CD4-positive, alpha-beta T cell treated with Interleukin-6 for 4 hours (primary cell): ENCODE results near the gene TFG.

ENCODE experiments used
- DNase-seq: peaks from one replicate; pipeline ENCODE4 v3.0.0-alpha.2; 2020; ENCODE audit warnings: mixed read lengths

Gene TFG

GRCh38 chr3:100708644-100708988 is 678 bp upstream of the TFG start:
- DNase-seq, result no peak

DNA sequence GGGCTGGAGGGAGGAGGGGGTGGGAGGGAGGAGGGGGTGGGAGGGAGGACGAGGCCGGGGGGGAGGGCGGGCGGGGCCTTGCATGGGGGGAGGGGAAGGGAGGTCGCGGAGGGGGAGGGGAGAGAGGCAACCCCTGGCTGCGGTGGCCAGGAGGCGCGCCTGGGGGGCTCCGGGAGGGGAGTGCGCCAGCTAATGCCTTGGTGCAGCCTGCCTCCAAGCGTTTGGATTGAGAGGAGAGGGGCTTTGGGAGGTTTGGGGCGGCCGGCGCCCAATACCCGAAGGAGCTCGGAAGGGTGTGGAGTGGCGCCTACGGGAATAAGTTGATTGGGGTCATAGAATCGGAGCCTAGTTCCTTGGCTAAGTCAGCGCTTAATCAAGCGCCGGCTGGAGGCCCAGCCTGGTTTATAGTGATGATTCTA is 557 bp downstream of the TFG start:
- peak; percentile 36 for DNase-seq

DNA sequence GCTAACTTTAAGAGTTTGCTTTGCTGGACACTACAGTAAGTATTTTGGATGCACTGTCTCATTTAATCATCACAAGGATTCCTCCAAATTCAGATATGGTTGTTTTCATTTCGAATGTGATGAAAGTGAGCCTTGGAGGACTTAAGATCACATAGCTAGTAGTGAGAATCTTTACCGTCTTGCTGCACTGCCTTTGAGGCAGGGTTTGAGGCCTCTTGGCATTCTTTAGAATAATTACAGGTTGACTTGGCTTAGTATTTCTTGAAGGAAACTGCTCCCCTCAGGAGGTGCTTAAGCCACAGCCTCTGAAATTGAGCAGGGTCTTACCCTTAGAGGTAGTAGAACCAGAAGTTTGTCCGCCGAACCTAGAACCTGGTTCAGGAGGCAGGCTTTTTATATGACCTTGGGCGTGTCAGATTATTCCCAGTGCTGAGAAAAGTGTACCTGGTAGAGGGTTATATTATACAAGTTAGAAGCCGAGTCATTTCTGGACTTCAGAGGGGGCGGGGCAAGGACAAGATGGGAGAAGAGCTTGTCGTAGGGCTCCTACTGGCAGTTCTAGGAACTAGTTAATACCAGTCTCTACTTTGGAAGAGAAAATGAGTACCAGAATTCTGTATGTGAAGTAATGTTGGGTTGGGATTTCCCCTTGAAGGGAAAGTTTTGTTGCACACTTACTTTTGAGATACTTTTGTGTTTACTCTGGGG is 1.1 kb downstream of the TFG start:
- peak; percentile 46 for DNase-seq

DNA sequence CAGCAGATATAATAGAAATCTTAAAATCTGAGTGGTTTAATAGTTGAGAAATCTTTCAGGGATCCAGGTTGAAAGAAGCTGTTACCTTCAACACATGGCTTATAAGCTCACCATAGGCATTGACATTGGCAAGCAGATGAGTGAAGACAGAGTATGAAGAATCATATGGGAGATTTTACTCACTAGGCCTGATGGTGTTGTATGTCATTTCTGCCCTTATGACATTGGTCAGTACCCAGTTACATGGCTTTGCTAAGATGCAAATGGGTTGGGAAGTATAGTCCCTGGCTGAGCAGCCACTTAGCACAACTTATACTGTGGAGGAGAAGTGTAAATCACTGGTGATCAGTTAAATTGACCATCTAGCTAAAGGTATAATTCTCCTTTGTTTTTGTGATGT is 5.9 kb downstream of the TFG start:
- DNase-seq, result no peak

GRCh38 chr3:100717063-100717462 is 7.8 kb downstream of the TFG start:
- no peak for DNase-seq

DNA sequence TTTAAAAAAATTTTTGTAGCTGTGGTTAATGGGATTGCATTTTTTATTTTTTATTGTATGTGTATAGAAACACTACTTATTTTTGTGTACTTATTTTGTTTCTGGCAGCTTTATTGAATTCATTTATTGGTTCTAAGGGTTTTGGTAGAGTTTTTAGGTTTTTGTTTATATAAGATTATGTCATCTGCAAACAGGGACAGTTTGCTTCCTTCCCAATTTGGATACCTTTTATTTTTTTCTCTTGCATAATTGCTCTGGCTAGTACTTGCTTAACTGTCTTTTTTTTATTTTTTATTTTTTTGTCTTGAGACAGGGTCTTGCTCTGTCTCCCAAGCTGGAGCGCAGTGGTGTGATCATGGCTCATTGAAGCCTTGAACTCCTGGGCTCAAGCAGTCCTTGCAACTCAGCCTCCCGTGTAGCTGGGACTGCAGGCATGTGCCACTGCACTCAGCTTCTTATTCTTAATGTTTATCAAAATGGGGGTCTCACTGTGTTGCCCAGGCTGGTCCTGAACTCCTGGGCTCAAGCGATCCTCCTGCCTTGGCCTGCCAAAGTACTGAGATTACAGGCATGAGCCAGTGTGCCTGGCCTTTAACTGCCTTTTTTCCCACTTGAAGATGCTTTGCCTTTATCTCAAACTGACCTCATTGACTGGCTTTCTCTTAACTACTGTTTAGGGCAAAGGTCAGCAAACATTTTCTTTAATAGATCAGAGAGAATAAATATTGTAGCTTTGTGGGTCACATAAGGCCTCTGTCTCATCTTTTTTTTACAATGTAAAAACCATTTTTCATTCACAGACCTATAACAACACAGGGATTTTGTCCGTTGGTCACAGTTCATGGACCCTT is 8.6 kb downstream of the TFG start:
- DNase-seq, result no peak

DNA sequence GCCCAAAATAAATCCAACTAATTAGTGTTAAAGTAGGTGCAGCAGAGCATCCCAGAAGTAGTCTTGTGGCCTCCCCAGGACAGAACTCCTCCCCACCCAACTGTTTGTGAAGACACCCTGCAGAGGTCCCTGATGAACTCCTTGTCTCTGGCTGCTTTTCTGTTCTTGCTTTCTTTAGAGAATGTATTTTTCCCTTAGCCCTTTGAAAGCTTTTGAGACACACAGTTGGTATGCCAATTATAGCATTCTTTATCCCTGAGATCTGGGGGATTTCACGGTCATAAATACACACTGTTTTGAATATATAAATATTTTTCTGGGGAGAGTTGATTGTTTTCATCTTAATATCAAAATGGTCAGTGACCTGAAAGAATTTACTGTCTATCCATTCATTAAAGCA is 9.8 kb downstream of the TFG start:
- DNase-seq, result no peak

- DNase-seq, result no peak
Measured at GRCh38 chr3:100720426-100720825, 11.1 kb downstream of the TFG start.

DNA sequence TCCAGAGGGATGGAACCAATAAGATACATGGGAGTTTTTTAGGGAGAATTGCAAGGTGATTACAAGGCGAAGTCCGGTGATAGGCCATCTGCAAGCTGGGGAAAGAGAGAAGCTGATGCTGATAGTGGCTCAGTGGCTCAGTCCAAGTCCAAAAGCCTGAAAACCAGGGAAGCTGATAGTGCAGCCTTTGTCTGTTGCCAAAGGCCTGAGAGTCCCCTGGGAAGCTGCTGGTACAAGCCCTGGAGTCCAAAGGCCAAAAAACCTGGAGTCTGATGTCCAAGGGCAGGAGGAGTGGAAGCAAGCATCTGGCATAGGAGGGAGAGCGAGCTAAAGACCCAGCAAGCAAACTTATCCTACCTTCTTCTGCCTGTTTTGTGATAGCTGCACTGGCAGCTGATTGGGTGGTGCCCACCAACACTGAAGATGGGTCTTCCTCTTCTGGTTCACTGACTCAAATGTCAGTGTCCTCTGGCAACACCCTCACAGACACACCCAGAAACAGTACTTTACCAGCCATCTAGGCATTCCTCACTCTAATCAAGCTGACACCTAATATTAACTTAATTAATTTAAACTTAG is 16.7 kb downstream of the TFG start:
- DNase-seq, result no peak

DNA sequence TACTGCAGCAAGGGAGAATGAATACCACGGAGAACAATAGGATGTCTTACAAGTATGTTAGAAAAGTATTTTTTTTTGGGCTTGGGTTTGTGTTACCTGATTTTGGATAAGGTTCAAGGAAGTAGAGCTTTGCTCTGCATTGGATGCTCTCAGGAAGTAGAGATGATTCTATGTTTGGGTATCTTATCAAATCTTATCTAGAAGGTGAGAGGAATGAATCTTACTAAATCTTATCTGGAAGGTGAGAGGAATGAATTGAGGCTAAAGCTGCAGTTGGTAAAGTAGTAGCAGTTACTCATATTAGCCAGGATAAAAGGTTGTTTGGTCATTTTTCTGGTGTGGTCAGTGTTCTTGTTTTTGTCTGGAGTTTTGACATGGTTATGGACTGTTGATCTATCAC is 17.4 kb downstream of the TFG start:
- no peak for DNase-seq

DNA sequence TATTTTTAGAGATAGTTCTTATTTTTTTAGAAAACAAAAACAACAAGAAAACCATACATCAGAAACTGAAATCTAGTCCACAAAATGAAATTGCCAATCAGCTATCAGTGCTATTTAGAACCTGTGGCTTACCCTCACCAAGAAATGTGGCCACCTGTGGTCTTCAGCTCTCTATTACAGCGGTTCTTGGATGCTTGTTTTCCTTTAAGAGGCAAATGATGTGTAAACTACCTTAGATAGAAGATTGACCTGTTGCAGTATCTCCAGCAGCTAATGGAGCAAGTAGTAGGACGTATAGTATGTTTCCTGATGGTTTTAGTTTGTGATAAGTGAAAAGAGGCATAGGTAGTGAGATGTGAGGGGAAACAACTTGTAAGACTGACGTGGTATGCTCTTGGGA is 21.2 kb downstream of the TFG start:
- no peak for DNase-seq

- no peak for DNase-seq
Measured at GRCh38 chr3:100732435-100732834, 23.1 kb downstream of the TFG start.

DNA sequence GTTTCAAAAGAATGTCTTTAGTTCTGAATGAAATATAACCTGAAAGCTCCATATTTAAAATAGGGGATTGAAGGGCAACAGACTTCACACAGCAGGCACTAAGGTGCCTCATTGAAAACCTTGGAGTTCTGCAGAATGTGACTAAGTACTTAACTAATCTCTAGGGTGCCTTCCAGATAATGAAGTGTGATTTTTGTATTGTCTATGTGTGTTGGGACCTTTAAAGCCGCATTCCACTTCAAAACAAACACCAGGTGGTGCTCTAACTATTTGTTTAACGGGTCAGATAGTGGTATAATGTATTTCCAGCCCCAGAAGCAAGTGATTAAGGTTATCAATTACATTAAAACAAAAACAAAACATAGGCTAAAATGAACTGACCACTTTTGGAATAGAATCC is 28.0 kb downstream of the TFG start:
- no peak for DNase-seq

DNA sequence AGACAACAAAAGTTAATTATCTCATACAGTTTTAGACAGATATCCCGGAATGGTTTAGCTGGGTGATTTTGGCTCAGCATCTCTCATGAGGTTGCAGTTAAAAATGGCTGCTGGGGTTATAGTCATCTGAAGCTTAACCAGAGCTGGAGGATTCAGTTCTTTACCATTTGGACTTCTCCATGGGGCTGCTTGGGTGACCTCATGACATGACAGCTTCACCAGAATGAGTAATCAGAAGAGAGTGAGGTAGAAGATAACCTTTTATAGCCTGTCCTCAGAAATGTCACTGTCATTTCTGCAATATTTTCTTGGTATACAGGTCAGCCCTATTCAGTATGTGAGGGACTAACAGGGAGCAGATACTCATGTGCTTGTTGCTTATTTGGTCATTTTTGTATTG is 30.9 kb downstream of the TFG start:
- no peak for DNase-seq

GRCh38 chr3:100743535-100743934 is 34.2 kb downstream of the TFG start:
- DNase-seq, result no peak

- DNase-seq, result no peak
Measured at GRCh38 chr3:100744671-100745070, 35.4 kb downstream of the TFG start.

DNA sequence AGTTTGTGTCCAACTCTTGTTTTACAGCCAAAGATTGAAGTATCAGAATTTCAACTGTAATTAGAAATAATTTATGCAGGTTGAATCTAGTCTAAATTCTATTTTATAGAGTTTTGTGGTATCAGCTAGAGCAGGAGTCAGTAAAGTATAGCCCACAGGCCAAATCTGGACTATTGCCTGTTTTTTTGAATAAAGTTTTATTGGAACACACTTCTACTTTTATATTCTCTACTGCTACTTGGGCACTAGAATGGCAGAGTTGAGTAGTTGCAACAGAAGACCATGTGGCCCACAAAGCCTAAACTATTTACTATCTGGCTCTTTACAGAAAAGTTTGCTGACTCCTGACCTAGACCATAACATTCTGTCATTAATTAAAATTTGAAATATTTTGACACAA is 36.3 kb downstream of the TFG start:
- DNase-seq, result no peak

DNA sequence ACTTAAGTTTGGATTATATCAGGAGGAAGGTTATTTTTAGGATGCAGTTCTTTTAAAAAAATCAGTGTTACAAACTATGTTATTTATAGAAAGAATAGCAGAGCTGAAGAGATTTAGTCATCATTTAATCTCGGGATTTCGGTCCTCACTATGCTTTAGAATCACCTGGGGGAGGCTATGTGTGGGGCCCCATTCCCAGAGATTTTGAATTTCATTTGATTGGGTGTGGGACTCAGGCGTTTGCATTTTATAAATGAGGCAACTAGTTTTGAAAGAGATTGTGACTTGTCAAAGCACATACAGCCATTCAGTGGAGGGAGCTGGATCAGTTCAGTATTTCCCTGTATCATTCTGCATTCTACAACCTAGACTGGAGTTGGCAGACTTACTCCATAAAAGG is 36.8 kb downstream of the TFG start:
- no peak for DNase-seq

- DNase-seq, result no peak
Measured at GRCh38 chr3:100748220-100748619, 38.9 kb downstream of the TFG start.

- no peak for DNase-seq
Measured at GRCh38 chr3:100748967-100749366, 39.7 kb downstream of the TFG start.

- DNase-seq, result no peak
Measured at GRCh38 chr3:100753846-100754245, 44.6 kb downstream of the TFG start.

- no peak for DNase-seq
Measured at GRCh38 chr3:100754563-100755334, 45.5 kb downstream of the TFG start.

- no peak for DNase-seq
Measured at GRCh38 chr3:100756441-100756840, 47.1 kb downstream of the TFG start.
